GM19035 (cell line): Measurements from ENCODE around the gene CD200R1L.

Experiments
- ATAC-seq: cut with Tn5 transposase; IDR thresholded peaks from one replicate; pipeline ENCODE4 v1.9.1; 2021; ENCODE audit not compliant: unreplicated experiment

Gene CD200R1L

DNA sequence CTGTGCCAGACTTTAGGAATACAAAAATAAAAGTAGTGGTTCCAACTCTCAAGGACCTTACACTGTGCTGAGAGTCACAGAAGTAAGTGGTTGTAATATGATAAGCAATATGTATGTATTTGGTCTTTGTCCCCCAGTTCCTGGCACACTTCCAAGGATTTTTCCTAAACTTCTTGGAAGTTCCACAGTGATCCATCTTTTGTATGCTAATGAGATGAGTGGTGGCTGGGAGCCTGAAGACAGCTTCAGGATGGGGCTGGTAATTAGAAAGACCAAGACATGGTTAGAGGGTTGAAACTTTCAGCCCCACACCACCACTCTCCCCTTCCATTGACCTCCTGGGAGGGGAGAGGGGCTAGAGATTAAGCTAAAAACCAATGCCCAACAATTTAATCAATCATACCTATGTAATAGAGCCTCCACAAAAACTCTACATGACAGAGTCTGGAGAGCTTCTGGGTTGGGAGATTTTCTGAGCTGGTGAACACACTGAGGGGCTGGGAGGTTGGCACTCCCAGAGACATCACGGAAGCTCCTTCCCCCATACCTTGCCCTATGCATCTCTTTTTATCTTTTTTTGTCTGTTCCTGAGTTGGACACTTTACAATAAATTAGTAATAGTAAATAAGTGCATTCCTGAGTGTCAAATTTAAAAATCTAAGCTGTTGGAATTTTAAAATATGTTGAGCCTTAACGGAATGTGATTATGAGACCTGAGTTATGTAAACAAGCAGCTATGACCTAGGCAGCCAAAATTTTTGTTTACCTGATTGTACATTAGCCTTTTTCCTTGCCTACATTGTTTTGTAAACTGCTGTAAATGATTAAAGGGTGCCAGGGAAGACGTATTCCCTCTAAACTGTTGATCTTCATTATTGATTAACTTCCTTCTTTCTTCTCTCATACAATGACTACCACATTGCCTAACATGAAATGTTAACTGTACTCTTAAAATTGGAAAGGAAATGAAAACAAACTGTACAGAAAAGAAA lies 24.3 kb downstream of the CD200R1L start:
- ATAC-seq: no peak

DNA sequence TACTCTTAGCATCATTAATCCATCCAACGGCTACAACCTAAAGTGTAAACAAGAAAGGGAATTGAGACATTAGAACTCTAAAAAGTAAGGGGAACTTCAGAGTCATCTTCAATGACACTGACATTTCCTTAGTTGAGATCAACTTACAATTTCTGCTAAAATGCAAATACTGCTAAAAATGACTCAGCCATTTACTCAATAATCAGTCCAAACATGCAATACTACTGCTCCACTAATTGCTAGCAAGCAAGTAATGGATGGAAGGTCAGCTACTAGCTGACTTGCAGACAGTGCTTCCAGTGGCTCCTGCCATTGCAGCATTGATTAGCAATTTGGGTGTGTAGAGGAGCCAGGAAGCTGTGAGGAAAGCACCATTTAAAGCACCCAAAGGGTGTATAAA lies 28.4 kb downstream of the CD200R1L start:
- ATAC-seq: no peak

DNA sequence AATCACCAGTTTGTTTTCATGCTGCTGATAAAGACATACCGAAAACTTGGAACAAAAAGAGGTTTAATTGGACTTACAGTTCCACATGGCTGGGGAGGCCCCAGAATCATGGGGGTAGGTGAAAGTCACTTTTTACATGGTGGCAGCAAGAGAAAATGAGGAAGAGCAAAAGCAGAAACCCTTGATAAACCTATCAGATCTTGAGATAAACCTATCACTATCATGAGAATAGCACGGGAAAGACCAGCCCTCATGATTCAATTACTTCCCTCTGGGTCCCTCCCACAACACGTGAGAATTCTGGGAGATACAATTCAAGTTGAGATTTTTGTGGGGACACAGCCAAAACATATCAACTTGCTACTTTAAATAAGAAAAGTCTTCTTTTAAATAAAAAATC lies 28.9 kb downstream of the CD200R1L start:
- no peak for ATAC-seq

DNA sequence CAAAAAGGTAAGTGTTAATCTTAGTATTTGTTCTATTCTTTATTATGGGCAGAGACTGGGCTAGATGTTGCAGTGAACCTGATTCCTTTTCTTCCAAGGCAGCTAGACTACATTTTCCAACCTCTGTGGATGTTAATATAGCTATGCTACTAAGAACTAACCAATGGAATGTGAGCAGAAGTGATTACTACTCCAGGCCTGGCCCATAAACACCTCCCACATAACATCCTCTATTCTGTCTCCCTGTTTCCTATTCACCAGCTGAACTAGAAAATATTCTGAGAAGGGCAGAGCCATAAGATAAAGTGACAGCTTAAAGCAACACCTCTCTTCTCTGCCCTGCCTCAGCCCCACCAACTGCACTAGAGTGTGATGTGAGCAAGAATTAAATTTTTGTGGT lies 29.4 kb downstream of the CD200R1L start:
- no peak for ATAC-seq

DNA sequence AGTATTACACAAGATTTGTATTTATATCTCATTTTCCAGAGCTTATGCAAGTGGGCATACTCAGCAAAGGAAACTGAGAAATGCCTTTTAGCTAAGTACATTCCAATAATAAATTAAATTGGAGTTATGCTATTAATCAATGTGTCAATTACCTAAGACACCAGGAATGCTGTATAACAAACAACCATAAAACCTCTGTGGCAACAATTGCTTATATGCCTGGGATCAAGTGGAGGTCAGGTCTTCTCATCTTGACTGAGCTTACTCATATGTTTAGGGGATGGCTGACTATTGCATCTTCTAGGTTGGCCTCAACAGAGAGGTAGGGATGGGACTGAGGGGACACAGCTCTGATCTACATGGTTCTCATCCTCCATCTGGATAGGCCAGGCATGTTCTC lies 30.7 kb downstream of the CD200R1L start:
- no peak for ATAC-seq

DNA sequence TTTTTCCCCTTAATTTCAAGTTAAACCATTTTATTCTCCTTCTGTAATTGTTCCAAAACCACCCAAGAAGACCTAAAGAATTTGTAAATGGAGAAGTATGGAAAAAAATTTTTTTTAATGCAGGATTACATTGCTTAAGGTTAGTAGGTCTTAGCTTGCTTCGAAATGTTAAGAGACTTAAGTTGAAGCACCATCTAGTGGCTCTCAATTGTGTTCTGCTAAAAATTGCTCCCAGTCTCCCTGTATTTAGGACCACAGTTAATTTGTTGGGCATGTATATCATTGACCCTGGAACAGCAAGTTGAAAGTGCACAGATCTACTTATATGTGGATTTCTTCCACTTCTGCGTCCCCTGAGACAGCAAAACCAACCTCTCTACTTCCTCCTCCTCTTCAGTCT lies 32.4 kb downstream of the CD200R1L start:
- ATAC-seq: no peak

DNA sequence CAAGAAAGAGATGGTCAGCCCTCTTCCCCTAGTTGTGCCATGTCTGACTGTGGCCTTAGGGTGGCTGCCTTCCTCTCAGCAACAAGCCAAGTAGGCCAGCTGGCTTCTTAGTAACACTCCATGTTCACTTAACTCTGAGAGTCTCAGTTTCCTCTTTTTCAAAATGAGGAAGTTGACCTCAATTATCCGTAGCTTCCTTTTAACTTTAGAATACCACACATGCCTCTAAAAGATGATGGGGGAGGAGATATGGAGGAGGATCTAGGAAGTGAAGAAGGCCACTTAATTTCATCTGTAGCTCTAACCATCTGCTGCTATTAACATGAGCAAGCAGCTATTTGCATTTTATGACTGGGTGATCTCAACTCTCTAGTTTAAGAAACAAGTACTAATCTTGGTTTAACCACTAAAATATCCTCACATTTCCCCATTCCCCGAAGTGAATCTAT lies 32.9 kb downstream of the CD200R1L start:
- peak; percentile 71 for ATAC-seq

DNA sequence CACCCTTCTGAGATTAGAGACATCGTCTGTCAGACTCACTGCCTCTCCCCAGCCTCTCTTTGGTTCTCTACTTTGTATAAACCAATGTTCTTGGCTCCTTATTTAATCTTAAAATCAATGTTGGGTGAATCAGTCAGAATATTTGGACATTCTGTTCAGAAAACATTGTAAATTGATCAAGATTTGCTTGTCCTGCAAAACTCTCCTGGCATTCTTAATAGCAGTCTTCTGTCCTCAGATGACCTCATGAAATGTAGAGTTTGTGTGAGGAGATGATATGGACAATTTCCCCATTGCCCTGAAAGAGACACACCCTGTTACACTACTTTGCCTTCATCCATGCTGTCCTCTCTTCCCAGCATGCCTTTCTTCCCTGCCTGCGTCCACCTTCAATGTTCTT lies 33.6 kb downstream of the CD200R1L start:
- no peak for ATAC-seq

DNA sequence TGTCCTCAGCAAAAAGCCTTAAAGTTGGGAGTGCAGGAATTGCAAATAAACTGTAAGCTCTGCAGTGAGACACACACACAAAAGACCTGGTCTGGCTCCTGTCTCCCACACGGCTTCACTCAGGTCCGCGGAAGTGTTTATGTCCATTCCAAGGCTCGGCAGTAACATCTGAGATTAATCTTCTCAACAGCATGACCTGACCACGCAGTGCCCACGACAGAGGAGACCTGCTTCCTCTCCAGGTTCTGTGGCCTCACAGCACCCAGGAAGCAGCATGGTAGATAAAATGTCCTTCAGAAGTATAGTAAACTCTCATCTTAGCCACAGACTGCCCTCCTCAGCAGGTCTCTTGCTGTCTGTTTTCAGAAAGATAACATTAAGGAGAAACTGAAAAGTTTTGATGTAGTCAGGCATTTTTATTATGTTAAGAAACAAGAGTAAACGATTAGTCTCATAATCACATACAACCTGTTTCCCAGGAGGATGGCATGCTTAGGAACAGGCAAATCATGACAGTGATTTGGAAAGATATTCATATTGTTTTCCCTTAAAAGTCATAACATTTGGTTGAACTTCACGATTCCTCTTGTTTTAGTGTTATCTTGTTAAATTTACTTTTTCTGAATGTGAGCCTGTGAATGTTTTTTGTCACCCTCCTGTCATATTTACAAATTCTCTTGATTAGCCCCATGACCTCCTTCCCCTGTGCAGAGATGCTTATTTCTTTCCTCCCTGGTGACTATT lies 34.6 kb downstream of the CD200R1L start:
- no peak for ATAC-seq

DNA sequence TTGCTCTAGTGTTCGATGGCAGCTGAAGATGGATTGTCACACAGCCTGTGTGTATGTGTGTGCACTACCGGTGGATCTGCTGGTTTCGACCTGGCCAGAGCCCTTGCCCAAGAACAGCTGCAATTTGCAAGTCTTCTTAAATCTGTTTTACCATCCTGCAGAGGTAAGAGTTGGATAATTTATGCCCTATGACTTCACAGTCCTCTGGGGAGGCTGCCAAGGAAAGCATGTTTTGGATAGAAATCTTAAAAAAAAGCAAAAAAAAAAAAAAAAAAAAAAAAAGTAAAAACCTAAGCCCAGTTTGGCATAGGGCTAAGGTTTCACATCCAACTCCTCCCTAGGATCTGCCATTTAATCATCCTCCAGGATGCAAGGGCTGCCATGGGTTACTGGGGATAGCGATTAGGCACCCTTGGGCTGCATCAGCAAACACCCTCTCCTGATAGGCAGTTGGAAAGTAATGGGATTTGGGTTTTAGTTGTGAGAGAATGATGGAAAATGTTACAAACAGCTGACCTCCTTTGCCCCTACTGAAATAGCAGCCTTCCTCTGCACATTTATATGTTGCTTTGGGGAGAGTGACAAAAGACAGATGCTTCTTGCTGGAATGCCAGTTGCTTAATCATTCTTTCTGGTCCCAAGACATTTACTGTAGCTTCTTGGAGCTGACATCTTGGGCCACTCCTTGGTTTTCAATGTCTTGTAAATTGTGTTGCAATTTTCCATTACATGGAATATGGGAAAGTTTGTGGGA lies 35.4 kb downstream of the CD200R1L start:
- no peak for ATAC-seq

DNA sequence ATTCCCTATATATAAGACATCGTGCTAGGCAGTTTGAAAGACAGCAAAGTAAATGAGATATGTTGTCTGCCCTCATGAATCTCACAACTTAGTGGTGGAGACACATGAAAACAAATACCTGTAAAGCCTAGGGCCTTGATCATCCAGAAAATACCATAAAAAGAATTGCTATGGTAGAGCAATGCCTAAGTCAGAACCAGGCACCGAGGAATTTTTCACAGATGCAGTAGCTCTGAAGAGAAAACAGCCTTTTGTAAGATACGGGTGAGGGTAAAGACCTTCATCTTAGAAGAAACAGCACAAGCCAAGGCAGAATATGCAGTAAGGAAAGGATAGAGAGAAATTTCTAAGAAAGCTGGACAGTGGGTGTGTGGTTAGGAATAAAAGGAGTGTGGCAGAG lies 36.1 kb downstream of the CD200R1L start:
- ATAC-seq: no peak

DNA sequence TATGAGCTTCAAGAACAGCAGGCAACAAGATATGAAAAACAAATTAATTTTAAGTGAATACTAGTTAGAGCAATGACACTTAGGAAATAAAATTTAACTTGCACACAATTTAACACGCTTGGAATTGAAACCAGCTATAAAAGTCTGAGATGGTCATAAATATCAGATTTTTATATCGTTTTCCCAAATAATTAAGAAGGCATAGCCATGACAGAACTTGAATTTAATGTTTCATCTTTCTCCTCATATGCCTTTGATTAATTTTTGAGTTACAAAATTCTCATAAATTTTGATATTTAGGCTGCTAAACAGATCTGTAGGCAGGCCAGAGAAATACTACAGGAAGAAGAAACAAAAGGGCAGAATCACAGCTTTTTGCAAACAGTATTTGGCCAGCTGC lies 38.5 kb downstream of the CD200R1L start:
- ATAC-seq: no peak

DNA sequence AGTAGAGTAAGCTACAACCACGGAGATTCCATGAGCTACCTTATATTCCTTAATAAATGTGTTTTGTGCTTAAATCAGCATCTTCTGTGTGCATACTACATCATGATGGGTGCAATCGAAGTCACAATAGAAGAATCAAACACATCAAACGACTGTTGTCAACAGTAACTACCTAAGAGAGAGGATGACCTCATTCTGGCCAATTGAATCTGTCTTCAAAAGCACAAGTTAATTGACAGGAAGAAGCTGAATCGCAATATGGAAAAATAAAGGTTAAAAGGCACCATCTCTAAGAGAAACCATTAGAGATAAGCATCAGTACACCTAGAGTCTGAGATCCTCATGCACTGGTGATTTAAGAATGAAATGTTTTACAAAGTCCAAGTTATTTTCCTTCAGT lies 39.0 kb downstream of the CD200R1L start:
- no peak for ATAC-seq

DNA sequence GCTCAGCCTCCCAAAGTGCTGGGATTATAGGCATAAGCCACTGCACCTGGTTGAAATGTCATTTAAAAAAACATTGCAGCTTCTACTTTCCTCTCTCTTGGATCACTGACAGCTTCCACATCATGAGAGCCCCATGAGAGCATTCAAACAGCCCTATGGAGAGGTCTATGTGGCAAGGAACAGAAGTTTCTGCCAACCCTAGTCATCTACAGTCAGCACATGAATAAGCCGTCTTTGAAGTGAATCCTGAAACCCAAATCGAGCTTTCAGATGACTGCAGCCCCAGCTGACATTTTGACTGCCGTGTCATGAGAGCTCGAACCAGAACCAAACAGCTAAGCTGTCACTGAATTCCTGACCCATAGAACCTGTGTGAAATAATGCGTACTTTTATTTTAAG lies 39.8 kb downstream of the CD200R1L start:
- ATAC-seq: no peak

DNA sequence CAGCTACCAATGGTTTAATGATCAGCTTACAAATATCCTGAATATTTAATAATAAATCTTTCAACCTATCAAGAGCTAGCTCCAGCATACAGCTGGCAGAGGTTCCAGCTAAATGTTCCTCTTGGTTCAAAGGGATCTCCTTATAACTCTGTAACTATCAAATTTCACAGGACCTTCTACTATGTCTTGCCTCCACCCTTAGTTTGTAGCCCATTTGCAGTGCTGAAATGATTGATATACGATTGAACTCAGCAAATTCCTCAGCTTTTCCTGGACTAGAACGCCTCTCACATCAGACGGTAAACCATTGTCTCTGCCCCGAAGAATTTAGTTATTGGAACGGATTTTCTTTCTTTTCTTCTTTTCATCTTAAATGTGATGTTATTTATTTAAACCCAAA lies 41.5 kb downstream of the CD200R1L start:
- ATAC-seq: no peak

DNA sequence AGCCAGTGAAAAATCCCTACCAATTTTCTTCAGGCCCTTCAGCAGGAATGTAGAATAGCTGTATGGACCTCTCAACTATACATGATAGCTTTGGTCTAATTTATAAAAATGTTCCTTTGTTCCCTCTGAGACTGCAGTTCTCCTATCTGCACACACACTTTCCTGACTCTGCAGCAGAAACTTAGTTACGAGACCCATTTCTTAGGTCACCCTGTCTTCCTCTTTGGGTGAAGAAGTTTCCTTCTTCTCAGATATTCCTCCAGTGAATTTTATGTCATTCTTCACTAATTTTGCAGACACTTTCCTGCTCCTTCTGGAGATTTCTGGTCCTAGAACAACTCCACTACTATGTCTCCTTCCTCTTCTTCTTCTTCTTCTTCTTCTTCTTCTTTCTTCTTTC lies 42.6 kb downstream of the CD200R1L start:
- ATAC-seq: no peak

DNA sequence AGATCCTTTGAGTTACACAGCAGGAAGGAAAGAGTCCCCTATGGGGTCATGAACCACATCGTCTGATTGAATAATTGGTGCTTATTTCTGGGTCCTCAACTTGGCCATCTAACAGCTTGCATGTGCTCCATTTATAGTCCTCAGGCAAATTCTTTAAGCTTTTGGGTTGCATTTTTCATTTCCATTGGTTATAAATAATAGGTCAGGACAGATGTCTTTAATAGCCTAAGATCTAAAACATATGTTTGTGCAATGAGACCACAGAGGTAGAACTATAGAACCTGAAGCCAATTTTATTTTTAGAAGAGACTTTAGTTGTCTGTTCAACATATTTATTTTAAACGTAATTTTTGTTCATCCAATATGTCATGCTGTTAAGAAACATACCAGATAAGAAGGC lies 43.2 kb downstream of the CD200R1L start:
- ATAC-seq: no peak

DNA sequence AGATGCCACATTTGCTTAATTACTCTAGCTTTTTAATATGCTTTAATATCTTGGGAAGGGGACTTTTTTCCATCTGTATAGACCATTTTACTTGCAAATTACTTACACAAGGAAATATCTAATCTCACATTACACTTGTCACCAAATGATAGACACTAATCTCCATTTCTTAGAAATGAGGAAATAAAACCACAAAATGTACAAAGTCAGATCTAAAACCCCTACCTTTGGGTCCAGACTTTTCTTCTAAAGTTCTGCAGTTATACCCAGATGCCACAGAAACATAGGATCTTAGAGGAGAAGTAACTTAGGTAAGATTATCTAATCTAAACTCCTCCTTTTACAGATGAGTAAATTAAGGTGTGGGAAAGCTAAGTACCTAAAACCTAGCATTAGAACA lies 44.3 kb downstream of the CD200R1L start:
- no peak for ATAC-seq

DNA sequence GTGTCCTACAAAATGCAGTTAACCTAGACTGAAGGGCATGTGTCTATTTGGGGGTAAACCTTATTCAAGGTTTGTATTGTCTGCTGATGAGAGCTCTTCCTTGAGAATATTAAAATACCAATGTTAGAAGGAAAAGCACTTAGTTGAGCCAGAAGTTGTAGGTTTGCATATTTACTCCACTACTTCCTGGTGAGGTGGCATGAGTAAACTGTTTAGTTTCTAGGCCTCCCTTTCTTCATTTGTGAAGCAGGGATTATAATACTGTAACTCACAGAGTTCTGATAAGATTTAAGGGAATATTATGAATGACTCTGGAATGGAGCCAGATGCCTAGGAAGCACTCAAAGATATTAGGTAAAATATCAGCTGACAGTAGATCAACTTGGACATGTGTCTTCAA lies 46.7 kb downstream of the CD200R1L start:
- ATAC-seq: no peak

DNA sequence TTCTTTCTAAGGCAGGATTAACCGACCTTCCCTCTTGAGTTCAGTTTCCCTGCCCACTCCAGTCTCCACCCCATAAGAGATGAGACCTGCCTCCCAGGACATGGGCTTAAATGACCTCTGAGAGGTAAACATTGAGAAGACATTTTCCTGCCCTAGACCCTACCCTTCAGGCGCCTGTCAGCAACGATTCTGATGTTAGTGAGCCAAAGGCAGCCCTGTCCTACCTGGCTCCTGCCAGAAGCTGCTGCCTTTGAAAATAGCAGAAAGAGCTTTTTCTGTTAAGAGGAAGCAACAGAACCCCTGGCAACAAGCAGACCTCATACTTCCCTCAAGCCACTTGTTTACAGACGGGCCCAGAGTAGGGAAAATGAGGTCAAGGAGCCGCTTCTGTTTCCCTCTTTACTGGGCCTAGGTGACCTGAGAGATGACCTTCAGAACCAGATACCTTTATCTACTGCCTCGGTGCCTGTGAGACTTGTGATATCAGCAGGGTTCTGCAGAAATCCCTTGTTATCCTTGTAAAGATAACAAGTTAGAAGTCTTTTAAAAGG lies 52.0 kb downstream of the CD200R1L start:
- ATAC-seq: no peak
